Memory B cell (primary cell): Measurements from ENCODE around the gene HOXC10.

Experiments
- ATAC-seq: fragments of 150-1000 bp; cut with Tn5 transposase; 2 replicates; pipeline ENCODE4 v1.10.0; 2021; ENCODE audit warnings: low read depth, mild to moderate bottlenecking, moderate library complexity
- DNase-seq, 2 donors: peaks; one replicate each; pipeline ENCODE4 v3.0.0; 2022; ENCODE audit warnings: low spot score in 2 of 2
- H3K27ac Mint-ChIP-seq: one replicate; pipeline ENCODE4 v1.8.0; 2022; ENCODE audit warnings: mild to moderate bottlenecking, moderate library complexity, mixed read lengths
- H3K27me3 Mint-ChIP-seq: one replicate; pipeline ENCODE4 v1.8.0; 2022; ENCODE audit warnings: mixed read lengths
- H3K36me3 Mint-ChIP-seq: one replicate; pipeline ENCODE4 v1.8.0; 2022; ENCODE audit warnings: mild to moderate bottlenecking, mixed read lengths
- H3K4me1 Mint-ChIP-seq: one replicate; pipeline ENCODE4 v1.8.0; 2022; ENCODE audit warnings: mixed read lengths
- H3K4me3 Mint-ChIP-seq: one replicate; pipeline ENCODE4 v1.8.0; 2022; ENCODE audit warnings: mild to moderate bottlenecking, moderate library complexity, mixed read lengths
- H3K9me3 Mint-ChIP-seq: one replicate; pipeline ENCODE4 v1.8.0; 2022; ENCODE audit warnings: mixed read lengths

The HOXC10 gene

DNA sequence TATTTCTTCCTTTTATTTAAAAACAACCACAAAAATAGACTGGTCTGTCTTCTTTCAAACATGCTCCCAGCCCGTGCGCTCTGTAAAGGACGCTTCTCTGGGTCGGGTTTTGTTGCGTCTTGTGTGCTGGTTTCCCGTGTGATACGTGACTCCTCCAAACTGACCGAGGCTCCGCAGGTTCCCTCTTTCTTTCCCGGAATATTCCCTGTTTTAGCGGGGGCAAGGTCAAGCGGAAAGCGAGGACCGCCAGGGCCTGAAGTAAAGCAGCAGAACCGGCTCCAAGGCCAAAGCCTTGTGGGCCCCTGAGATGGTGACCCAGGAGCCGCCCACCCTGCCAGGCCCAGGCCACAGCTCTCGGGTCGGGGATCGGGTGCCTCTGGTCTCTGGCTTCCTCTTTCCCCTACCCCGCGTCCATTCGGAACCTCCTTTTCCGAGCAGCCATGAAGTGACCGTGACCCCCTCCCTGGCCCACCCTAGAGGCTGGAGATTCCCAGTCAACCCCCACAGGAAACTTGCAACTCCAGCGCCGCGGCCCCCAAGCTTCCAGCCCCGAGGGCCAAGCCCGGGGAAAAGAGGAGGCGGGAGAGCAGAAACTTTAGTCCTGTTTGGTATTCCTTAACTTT is 885 bp upstream of the HOXC10 start:
- Mint-ChIP-seq H3K4me3 (no peak overlapping the region), H3K27me3 (peaks cover 51% of the 10 kb centered on the region), H3K4me1 (peaks cover 10% of the 10 kb centered on the region), H3K36me3 (no peaks in the 10 kb centered on the region), H3K9me3 (peaks cover 2% of the 10 kb centered on the region), H3K27ac (peak overlapping the region; percentile 63)
- DNase-seq (no peak), ATAC-seq (no peak)

DNA sequence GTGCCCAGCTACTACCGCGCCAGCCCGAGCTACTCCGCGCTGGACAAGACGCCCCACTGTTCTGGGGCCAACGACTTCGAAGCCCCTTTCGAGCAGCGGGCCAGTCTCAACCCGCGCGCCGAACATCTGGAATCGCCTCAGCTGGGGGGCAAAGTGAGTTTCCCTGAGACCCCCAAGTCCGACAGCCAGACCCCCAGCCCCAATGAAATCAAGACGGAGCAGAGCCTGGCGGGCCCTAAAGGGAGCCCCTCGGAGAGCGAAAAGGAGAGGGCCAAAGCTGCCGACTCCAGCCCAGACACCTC is 697 bp downstream of the HOXC10 start:
- no peak for ATAC-seq
- Mint-ChIP-seq H3K36me3 (no peaks in the 10 kb centered on the region), H3K27ac (peak overlapping the region; percentile 88), H3K4me1 (peaks cover 20% of the 10 kb centered on the region), H3K4me3 (no peak overlapping the region), H3K9me3 (peaks cover 2% of the 10 kb centered on the region), H3K27me3 (peaks cover 52% of the 10 kb centered on the region)
- no peak for DNase-seq

DNA sequence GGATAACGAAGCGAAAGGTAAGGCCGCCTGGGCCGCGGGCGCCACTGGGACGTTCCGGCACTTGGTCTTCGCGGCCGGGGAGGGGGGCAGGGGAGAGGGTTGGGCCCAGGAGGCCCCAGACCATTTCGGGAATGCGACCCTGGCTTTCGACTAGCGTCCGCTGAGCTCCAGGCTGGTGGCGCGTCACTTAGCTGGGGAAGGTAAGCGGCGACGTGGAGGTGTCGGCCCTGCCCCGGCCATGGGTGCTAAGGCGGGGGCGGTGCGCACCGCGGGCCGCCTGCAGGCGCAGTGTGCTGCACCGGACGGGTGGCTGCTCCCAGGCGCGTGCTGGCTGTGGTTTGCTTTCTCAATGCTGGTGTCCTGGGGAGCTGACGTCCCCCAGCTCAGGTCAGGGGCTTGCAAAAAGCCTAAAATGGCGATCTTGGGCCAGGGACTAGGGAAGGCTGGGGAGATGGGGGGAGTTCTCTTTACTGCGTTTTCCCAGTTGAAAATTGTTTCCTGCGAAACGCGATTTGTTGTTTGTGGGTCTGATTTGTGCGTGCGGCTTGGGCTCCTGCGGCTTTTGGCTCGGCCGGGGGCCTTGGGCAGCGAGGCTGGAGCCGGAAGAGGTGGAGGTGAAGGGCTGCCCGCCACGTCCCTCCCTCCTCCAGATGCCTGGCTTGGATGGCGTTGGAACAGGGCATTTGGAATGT is 1.2 kb downstream of the HOXC10 start:
- Mint-ChIP-seq H3K36me3 (no peaks in the 10 kb centered on the region), H3K9me3 (peaks cover 2% of the 10 kb centered on the region), H3K27ac (no peak overlapping the region), H3K4me1 (peaks cover 23% of the 10 kb centered on the region), H3K27me3 (peaks cover 54% of the 10 kb centered on the region), H3K4me3 (no peak overlapping the region)
- no peak for DNase-seq
- ATAC-seq = no peak

DNA sequence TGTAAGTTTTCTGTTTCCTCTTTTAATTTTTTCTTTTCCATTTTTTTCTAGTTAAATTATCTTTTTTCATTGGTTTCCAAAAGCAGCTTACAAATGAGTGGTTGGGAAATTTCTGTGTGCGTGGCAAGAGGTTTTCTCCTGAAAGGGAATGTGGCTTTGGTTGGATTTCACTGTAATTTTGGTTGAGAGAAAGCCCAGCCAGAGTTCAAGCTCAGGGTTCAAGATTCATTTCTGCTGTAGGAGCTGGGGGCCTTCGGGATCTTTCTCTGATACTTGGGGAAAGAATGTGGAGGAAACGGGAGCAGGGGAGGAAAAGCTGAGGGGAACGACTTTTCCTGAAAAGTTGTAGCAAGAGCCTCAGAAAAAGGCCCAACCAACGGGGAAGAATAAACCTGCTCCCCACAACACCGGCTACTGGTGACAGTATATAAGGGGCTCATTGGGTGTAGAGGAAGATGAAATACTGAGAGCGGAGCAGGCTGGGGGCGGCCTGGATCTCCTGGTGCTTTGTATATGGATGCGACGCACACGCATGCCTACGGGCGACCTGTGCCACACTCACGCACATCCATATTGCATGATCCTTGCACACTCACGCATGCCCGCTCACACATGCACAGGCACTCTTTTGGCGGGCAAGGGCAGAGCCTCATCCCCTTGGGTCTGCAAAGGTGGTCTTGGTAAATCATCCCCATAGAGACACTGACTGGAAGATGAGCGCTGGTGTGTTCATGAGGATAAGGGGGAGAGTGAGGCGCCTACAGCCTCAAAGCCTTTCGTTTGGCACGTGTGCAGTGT is 1.9 kb downstream of the HOXC10 start:
- ATAC-seq (no peak), DNase-seq (no peak)
- Mint-ChIP-seq H3K27me3 (peaks cover 51% of the 10 kb centered on the region), H3K36me3 (no peaks in the 10 kb centered on the region), H3K27ac (peak overlapping the region; percentile 35), H3K4me1 (peaks cover 24% of the 10 kb centered on the region), H3K9me3 (peaks cover 2% of the 10 kb centered on the region), H3K4me3 (no peak overlapping the region)

DNA sequence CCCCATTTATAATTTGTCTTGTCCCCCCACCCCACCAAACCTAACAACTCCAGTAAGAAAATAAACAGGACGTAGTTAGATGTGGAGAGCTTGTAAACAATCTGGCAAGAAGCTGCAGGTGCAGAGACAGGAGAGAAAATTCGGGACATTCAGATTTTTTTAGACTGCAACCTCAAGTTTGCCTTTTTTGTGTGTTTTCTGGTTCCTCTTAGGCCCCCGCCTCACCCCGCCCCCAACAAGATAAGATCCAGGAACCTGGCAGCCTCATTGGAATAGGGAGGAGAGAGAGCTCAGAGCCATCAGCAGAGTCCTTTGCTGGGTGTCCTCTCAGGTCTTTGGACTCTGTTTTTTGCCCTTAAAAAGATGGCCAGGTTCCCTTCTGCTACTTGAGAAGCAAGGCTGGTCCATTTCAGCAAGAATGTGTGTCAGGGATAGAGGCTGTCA is 2.9 kb downstream of the HOXC10 start:
- peaks cover 55% of the 10 kb centered on the region for H3K27me3 Mint-ChIP-seq
- ATAC-seq = no peak
- H3K4me3 Mint-ChIP-seq = no peak overlapping the region
- no peaks in the 10 kb centered on the region for H3K36me3 Mint-ChIP-seq
- DNase-seq = no peak
- peaks cover 2% of the 10 kb centered on the region for H3K9me3 Mint-ChIP-seq
- peaks cover 24% of the 10 kb centered on the region for H3K4me1 Mint-ChIP-seq
- no peak overlapping the region for H3K27ac Mint-ChIP-seq

DNA sequence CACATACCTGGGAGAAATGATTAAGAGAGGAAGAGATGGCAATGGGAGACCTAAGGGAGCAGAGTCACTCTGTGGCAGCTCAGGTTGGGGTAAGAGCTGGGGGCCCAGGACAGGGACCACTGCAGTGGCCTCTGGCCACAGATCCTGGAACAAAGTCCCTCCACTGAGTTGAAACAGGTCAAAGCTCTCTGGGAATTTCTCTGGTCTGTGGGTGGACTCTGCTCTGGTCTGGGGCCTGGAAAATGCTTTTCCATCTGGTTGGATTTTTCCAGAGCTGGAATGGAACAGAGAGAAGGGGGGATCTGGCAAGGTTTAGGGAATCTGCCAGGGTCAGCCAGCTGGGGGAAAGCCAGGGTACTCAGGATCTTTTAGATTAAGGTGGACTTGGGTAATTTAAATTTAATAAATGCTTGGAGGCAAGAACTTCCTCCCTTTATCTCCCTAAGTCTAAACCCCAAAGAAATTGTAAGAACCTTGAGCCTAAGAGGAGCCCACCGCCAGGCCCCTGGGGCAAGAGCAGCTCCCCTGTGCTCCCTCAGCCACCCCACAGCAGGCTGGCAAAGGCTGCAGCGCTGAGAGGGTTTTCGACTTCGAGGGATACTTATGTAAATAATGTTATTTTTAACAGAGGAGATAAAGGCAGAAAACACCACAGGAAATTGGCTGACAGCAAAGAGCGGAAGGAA is 3.7 kb downstream of the HOXC10 start:
- H3K4me3 Mint-ChIP-seq = peak overlapping the region; percentile 39
- DNase-seq = no peak
- H3K27ac Mint-ChIP-seq = no peak overlapping the region
- H3K9me3 Mint-ChIP-seq = peaks cover 2% of the 10 kb centered on the region
- H3K27me3 Mint-ChIP-seq = peaks cover 50% of the 10 kb centered on the region
- peaks cover 24% of the 10 kb centered on the region for H3K4me1 Mint-ChIP-seq
- ATAC-seq = no peak
- no peaks in the 10 kb centered on the region for H3K36me3 Mint-ChIP-seq

DNA sequence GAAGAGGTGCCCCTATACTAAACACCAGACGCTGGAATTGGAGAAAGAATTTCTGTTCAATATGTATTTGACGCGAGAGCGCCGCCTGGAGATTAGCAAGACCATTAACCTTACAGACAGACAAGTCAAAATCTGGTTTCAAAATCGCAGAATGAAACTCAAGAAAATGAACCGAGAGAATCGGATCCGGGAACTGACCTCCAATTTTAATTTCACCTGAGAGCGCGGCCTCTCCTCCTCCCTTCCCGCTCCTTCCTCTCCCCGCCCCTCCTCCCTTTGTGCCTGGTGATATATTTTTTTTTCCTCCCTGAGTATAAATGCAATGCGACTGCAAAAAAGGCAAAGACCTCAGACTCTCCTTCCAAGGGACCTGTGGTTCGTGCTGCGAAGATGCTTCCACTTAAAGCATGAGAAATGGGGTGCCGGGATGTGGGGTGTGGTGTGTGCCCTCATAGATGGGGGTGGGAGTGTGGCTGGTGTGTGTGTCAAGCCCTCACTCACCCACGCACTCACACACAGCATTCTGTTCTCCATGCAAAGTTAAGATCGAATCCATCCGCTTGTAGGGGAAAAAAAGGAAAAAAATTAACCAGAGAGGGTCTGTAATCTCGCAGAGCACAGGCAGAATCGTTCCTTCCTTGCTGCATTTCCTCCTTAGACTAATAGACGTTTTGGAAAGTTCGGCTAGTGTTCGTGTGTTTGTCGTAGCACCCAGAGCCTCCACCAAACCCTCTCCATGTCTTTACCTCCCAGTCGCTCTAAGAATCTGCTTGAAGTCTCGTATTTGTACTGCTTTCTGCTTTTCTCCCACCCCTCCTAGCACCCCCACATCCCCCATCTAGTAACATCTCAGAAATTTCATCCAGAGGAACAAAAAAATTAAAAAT is 4.5 kb downstream of the HOXC10 start:
- no peak for DNase-seq
- Mint-ChIP-seq H3K36me3 (no peaks in the 10 kb centered on the region), H3K4me1 (peaks cover 24% of the 10 kb centered on the region), H3K27me3 (peaks cover 56% of the 10 kb centered on the region), H3K27ac (no peak overlapping the region), H3K9me3 (peaks cover 2% of the 10 kb centered on the region), H3K4me3 (peak overlapping the region; percentile 39)
- peak; percentile 39 for ATAC-seq

DNA sequence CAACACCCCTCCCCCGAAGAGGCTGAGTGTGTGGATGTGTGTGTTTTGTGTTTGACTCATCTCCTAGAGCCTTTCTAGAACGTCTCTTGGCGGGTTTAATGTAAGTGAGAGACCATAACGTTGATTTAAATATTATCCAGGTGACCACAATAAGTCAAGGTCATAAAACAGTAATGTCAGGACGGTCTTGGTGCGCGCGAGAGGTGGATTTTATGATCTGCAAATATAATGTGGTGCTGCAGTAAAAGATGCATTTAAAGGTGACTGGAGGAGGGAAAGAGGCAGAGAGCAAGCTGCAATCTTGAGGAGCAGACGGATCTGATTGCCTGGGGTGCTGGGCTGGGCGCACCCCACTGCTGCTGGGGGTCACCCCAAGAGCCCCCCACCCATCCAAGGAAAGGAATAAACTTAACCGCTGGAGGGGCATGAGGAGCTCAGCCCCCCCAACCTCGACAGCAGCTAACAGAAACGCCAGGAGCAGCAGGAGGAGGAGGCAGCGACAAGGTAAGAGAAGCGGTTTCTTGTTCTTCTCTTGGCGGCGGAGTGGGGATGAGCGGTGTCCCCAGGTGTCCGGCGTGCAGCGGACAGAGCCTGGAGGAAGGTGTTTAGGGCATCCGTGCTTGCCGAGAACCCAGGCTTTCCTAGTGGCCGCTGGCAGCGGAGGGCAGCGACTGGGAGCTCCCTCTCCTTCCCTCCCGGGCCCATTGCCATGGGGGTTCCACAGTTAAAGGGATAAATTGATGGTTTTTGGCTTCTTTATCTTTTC is 5.5 kb downstream of the HOXC10 start:
- DNase-seq (no peak), ATAC-seq (no peak)
- Mint-ChIP-seq H3K27me3 (peaks cover 51% of the 10 kb centered on the region), H3K9me3 (peaks cover 2% of the 10 kb centered on the region), H3K4me1 (peaks cover 28% of the 10 kb centered on the region), H3K36me3 (no peaks in the 10 kb centered on the region), H3K4me3 (no peak overlapping the region), H3K27ac (peak overlapping the region; percentile 30)

DNA sequence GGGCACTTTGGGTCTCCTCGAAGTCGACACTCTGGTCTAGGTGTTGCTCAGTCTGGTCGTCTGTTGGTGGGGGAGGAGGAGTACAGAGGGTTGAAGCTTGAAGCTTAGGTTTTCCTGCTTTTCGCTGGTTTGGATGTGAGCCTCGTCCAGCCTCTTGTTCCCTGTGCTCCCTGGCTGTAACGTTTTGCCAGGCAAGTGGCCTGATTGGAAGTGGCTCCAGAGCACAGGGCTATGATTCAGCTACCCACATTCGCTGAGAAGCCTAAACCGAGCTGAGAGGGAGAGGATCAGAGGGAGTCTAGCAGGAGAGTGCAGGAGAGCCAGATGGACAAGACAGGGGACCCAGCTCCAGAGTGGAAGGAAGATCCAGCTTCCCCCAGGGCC is 6.1 kb downstream of the HOXC10 start:
- Mint-ChIP-seq H3K9me3 (peaks cover 2% of the 10 kb centered on the region), H3K36me3 (no peaks in the 10 kb centered on the region), H3K4me1 (peaks cover 32% of the 10 kb centered on the region), H3K4me3 (no peak overlapping the region), H3K27me3 (peaks cover 53% of the 10 kb centered on the region), H3K27ac (peak overlapping the region; percentile 30)
- DNase-seq = no peak
- no peak for ATAC-seq

DNA sequence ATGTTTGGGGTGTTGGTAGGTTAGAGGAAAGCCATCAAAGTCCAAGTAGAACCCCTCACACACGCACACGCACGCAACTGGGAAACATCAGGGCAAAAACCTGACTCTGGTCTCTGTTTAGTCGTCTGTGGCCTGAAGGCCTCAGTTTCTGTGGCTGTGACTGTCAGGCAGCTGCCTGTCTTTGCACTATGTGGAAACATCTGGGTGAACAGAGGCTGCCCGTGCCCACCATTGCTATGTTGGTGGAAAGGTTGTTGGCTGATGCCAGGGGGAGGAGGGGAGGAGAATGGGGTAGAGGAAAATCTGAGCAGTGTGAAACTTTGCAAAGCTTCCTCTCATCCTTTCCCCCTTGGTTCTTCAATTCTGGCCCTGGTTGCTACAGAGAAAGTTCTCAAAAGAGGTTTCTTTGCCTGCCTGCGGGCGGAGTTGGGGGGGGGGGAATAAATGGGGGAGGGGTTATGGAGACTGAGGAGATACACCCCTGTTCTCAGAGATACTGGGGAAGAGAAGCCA is 7.5 kb downstream of the HOXC10 start:
- no peak overlapping the region for H3K4me3 Mint-ChIP-seq

DNA sequence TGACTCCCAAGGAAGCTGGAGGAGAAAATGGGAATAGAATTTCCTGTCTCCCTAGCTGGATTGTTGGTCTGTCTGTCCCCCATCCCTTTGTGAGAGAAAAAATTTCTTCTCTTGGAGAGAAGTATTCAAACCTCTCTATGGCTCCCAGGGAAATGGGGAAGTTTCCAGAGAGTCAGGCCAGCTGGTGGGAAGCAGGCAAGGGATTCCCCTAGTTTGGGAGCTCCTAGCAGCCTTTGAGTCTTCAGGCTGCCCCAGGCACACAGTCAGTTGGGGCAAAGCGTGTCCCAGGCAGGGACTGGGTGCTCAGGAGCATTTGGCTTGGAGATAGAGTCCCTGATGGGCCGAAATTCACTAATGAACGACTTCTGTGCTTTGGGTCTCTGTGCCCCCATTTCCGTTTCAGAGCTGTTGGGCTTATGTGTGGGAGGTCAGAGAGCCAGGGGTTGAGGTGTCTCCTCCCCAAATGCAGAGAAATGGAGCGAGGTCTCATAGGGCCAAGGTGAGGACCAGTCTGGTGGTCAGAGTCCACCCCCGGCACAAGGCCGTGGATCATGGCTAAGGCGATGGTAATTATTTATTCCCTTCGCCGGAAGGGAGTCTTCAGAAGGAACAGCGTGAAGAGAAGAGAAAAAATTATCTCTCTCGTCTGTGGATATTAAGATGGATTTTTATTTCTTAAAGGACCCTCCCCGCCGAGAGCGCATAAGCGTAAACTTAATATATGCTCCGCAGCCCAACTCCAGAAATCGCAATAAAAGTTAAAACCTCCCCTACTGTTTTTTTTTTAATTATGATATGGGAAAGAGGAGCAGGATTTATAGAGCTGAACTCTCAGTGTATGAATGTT is 8.4 kb downstream of the HOXC10 start:
- Mint-ChIP-seq H3K27ac (peak overlapping the region; percentile 83), H3K4me3 (no peak overlapping the region), H3K9me3 (no peaks in the 10 kb centered on the region)

More for the DNA sequence above, 7.5 kb downstream of the HOXC10 start:
- ATAC-seq (no peak), DNase-seq (no peak)
- H3K9me3 Mint-ChIP-seq = peaks cover 2% of the 10 kb centered on the region
- H3K4me1 Mint-ChIP-seq = peaks cover 36% of the 10 kb centered on the region
- H3K36me3 Mint-ChIP-seq = no peaks in the 10 kb centered on the region
- H3K27ac Mint-ChIP-seq = no peak overlapping the region
- H3K27me3 Mint-ChIP-seq = peaks cover 51% of the 10 kb centered on the region

DNA sequence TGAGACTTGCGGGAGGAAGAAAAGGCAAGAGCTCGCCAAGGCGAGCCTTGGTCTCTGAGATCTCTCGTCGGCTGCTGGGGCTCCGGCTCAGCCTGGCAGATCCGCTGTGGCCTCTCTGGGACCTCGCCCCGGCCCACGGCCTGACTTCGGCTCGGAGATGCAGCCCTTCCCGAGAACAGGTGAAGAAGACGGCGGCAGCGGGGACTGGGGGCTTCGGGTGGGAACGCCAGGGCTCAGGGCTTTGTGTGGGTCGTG is 9.0 kb downstream of the HOXC10 start:
- H3K36me3 Mint-ChIP-seq = no peaks in the 10 kb centered on the region
- H3K4me1 Mint-ChIP-seq = peaks cover 35% of the 10 kb centered on the region
- no peaks in the 10 kb centered on the region for H3K9me3 Mint-ChIP-seq
- H3K27ac Mint-ChIP-seq = peak overlapping the region; percentile 83
- peaks cover 54% of the 10 kb centered on the region for H3K27me3 Mint-ChIP-seq
- ATAC-seq (no peak), DNase-seq (no peak)
- peak overlapping the region; percentile 57 for H3K4me3 Mint-ChIP-seq

More for the DNA sequence above, 8.4 kb downstream of the HOXC10 start:
- H3K36me3 Mint-ChIP-seq = no peaks in the 10 kb centered on the region
- no peak for DNase-seq
- peaks cover 50% of the 10 kb centered on the region for H3K27me3 Mint-ChIP-seq
- H3K4me1 Mint-ChIP-seq = peaks cover 37% of the 10 kb centered on the region
- ATAC-seq = no peak
